GM21360 (cell line): ENCODE results near the gene TOP2A.
"Not testable (repeated sequence)": the region's sequence is repeated elsewhere in the genome, so short reads cannot be mapped to it uniquely, and the experiment has no call there.

Source experiments
- ATAC-seq: cut with Tn5 transposase; IDR thresholded peaks from one replicate; pipeline ENCODE4 v1.9.1; 2021; ENCODE audit warnings: mild to moderate bottlenecking, moderate library complexity; ENCODE audit not compliant: unreplicated experiment

The TOP2A gene

GRCh38 chr17:40382251-40382650 lies 35.4 kb downstream of the TOP2A start:
- no peak for ATAC-seq

- no peak for ATAC-seq
Observed at GRCh38 chr17:40378966-40379365, 38.7 kb downstream of the TOP2A start.

- ATAC-seq: no peak
Observed at GRCh38 chr17:40377832-40378231, 39.9 kb downstream of the TOP2A start.

GRCh38 chr17:40376541-40376940 lies 41.2 kb downstream of the TOP2A start:
- not testable (repeated sequence) for ATAC-seq

GRCh38 chr17:40375786-40376185 lies 41.9 kb downstream of the TOP2A start:
- ATAC-seq: not testable (repeated sequence)

- no peak for ATAC-seq
Observed at GRCh38 chr17:40374821-40375498, 42.7 kb downstream of the TOP2A start.

GRCh38 chr17:40373999-40374398 lies 43.7 kb downstream of the TOP2A start:
- ATAC-seq: no peak

- ATAC-seq: no peak
Observed at GRCh38 chr17:40373324-40373723, 44.4 kb downstream of the TOP2A start.

GRCh38 chr17:40372644-40373043 lies 45.1 kb downstream of the TOP2A start:
- ATAC-seq: not testable (repeated sequence)

- ATAC-seq: no peak
Observed at GRCh38 chr17:40372031-40372430, 45.7 kb downstream of the TOP2A start.

GRCh38 chr17:40371261-40371929 lies 46.3 kb downstream of the TOP2A start:
- ATAC-seq: no peak

GRCh38 chr17:40369923-40370322 lies 47.8 kb downstream of the TOP2A start:
- no peak for ATAC-seq

- not testable (repeated sequence) for ATAC-seq
Observed at GRCh38 chr17:40367728-40368127, 50.0 kb downstream of the TOP2A start.

- no peak for ATAC-seq
Observed at GRCh38 chr17:40366861-40367518, 50.7 kb downstream of the TOP2A start.

GRCh38 chr17:40366076-40366860 lies 51.4 kb downstream of the TOP2A start:
- no peak for ATAC-seq

- ATAC-seq: no peak
Observed at GRCh38 chr17:40364906-40365305, 52.8 kb downstream of the TOP2A start.

GRCh38 chr17:40364121-40364861 lies 53.4 kb downstream of the TOP2A start, which contains the start of gene GJD3:
TSS of gene GJD3 (minus strand) at chr17:40364737. CDS start at chr17:40363815, 922 bp downstream.
- ATAC-seq: no peak

- ATAC-seq: peak; percentile 24
Observed at GRCh38 chr17:40363111-40363827, 54.4 kb downstream of the TOP2A start.

GRCh38 chr17:40362696-40363110 lies 55.0 kb downstream of the TOP2A start:
- peak; percentile 60 for ATAC-seq
